Measurements from ENCODE around the gene SEMA6C. TPM values are rescaled to one million over a fixed set of nuclear protein-coding genes. Genes with fewer than 3 reads are reported as not detected.
"Not testable (repeated sequence)": the region's sequence is repeated elsewhere in the genome, so short reads cannot be mapped to it uniquely, and the experiment has no call there.

The SEMA6C gene, protein sequence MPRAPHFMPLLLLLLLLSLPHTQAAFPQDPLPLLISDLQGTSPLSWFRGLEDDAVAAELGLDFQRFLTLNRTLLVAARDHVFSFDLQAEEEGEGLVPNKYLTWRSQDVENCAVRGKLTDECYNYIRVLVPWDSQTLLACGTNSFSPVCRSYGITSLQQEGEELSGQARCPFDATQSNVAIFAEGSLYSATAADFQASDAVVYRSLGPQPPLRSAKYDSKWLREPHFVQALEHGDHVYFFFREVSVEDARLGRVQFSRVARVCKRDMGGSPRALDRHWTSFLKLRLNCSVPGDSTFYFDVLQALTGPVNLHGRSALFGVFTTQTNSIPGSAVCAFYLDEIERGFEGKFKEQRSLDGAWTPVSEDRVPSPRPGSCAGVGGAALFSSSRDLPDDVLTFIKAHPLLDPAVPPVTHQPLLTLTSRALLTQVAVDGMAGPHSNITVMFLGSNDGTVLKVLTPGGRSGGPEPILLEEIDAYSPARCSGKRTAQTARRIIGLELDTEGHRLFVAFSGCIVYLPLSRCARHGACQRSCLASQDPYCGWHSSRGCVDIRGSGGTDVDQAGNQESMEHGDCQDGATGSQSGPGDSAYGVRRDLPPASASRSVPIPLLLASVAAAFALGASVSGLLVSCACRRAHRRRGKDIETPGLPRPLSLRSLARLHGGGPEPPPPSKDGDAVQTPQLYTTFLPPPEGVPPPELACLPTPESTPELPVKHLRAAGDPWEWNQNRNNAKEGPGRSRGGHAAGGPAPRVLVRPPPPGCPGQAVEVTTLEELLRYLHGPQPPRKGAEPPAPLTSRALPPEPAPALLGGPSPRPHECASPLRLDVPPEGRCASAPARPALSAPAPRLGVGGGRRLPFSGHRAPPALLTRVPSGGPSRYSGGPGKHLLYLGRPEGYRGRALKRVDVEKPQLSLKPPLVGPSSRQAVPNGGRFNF
- total RNA-seq (ENCODE audit: unreplicated experiment), result 119 TPM
- long read RNA-seq, result 0 reads

- H3K9me3 Mint-ChIP-seq (ENCODE audit: unreplicated experiment), result peaks cover 6% of the 10 kb centered on the region
- H3K36me3 Mint-ChIP-seq (ENCODE audit: unreplicated experiment), result no peaks in the 10 kb centered on the region
- TF ChIP-seq, protein P1, sequence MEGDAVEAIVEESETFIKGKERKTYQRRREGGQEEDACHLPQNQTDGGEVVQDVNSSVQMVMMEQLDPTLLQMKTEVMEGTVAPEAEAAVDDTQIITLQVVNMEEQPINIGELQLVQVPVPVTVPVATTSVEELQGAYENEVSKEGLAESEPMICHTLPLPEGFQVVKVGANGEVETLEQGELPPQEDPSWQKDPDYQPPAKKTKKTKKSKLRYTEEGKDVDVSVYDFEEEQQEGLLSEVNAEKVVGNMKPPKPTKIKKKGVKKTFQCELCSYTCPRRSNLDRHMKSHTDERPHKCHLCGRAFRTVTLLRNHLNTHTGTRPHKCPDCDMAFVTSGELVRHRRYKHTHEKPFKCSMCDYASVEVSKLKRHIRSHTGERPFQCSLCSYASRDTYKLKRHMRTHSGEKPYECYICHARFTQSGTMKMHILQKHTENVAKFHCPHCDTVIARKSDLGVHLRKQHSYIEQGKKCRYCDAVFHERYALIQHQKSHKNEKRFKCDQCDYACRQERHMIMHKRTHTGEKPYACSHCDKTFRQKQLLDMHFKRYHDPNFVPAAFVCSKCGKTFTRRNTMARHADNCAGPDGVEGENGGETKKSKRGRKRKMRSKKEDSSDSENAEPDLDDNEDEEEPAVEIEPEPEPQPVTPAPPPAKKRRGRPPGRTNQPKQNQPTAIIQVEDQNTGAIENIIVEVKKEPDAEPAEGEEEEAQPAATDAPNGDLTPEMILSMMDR (IDR thresholded peaks at IDR 0.05; ENCODE audit: partially characterized antibody, unreplicated experiment), result no peak
- H3K27ac Mint-ChIP-seq (ENCODE audit: unreplicated experiment), result peak within 1 kb of the TSS; percentile 91
- peaks cover 29% of the 10 kb centered on the region for H3K4me1 Mint-ChIP-seq (ENCODE audit: low read depth, unreplicated experiment)
- peaks cover 7% of the 10 kb centered on the region for H3K27me3 Mint-ChIP-seq (ENCODE audit: unreplicated experiment)
- peak; percentile 95 for DNase-seq
- peak within 1 kb of the TSS; percentile 99 for H3K4me3 Mint-ChIP-seq (ENCODE audit: unreplicated experiment)
Measured at GRCh38 chr1:151146412-151147131, at the start of gene SEMA6C. Gene SEMA6C (minus strand): TSS chr1:151146631. CDS start chr1:151142621, 4,010 bp downstream.

GRCh38 chr1:151194894-151195594 is 48.6 kb upstream of the SEMA6C start:
- not testable (repeated sequence) for H3K27ac Mint-ChIP-seq (ENCODE audit: unreplicated experiment); H3K9me3 Mint-ChIP-seq (ENCODE audit: unreplicated experiment); H3K4me1 Mint-ChIP-seq (ENCODE audit: low read depth, unreplicated experiment); H3K4me3 Mint-ChIP-seq (ENCODE audit: unreplicated experiment); H3K36me3 Mint-ChIP-seq (ENCODE audit: unreplicated experiment); DNase-seq
- H3K27me3 Mint-ChIP-seq (ENCODE audit: unreplicated experiment), result peaks cover 12% of the 10 kb centered on the region

GRCh38 chr1:151193856-151194255 is 47.4 kb upstream of the SEMA6C start:
- no peak for DNase-seq
- H3K4me3 Mint-ChIP-seq (ENCODE audit: unreplicated experiment), result no peak overlapping the region
- H3K27ac Mint-ChIP-seq (ENCODE audit: unreplicated experiment), result no peak overlapping the region
- H3K36me3 Mint-ChIP-seq (ENCODE audit: unreplicated experiment), result no peaks in the 10 kb centered on the region
- TF ChIP-seq, protein P1 (IDR thresholded peaks at IDR 0.05; ENCODE audit: partially characterized antibody, unreplicated experiment), result no peak
- peaks cover 10% of the 10 kb centered on the region for H3K27me3 Mint-ChIP-seq (ENCODE audit: unreplicated experiment)
- peaks cover 2% of the 10 kb centered on the region for H3K4me1 Mint-ChIP-seq (ENCODE audit: low read depth, unreplicated experiment)
- peaks cover 7% of the 10 kb centered on the region for H3K9me3 Mint-ChIP-seq (ENCODE audit: unreplicated experiment)

GRCh38 chr1:151193304-151193703 is 46.9 kb upstream of the SEMA6C start:
- Mint-ChIP-seq H3K4me3 (ENCODE audit: unreplicated experiment) (no peak overlapping the region), H3K9me3 (ENCODE audit: unreplicated experiment) (peaks cover 5% of the 10 kb centered on the region), H3K36me3 (ENCODE audit: unreplicated experiment) (no peaks in the 10 kb centered on the region), H3K4me1 (ENCODE audit: low read depth, unreplicated experiment) (peaks cover 6% of the 10 kb centered on the region), H3K27me3 (ENCODE audit: unreplicated experiment) (peaks cover 8% of the 10 kb centered on the region), H3K27ac (ENCODE audit: unreplicated experiment) (no peak overlapping the region)
- TF ChIP-seq, protein P1 (IDR thresholded peaks at IDR 0.05; ENCODE audit: partially characterized antibody, unreplicated experiment), result no peak
- DNase-seq, result no peak
